ENCODE data around the gene EMC7.
"Not testable (repeated sequence)": the region's sequence is repeated elsewhere in the genome, so short reads cannot be mapped to it uniquely, and the experiment has no call there.

The EMC7 gene

GRCh38 chr15:34055868-34056595 lies 45.6 kb downstream of the EMC7 start:
- TF ChIP-seq EZH2phosphoT487 (IDR thresholded peaks at IDR 0.05; ENCODE audit: borderline replicate concordance, low read length) (no peak), CTCF (IDR thresholded peaks at IDR 0.05; ENCODE audit: low read depth, low read length, poor library complexity, severe bottlenecking) (no peak)
- Histone ChIP-seq H3K4me2 (ENCODE audit: low read length) (no peak overlapping the region), H4K20me1 (ENCODE audit: control insufficient read depth, insufficient read depth, low read depth, low read length) (no peaks in the 10 kb centered on the region), H3K36me3 (ENCODE audit: control insufficient read depth, low read length) (no peaks in the 10 kb centered on the region), H3K9me2 (replicated peaks; ENCODE audit: control insufficient read depth, low read length) (no peaks in the 10 kb centered on the region), H3K4me3 (ENCODE audit: low read length) (no peak overlapping the region), H3K9me3 (ENCODE audit: control insufficient read depth, insufficient read depth, low read length) (no peaks in the 10 kb centered on the region), H3F3A (ENCODE audit: control insufficient read depth, insufficient read depth) (no peaks in the 10 kb centered on the region), H3K79me2 (ENCODE audit: control insufficient read depth, low read length) (no peaks in the 10 kb centered on the region), H3K4me1 (ENCODE audit: control insufficient read depth, low read length) (no peaks in the 10 kb centered on the region), H3K27me3 (ENCODE audit: control insufficient read depth, low read length) (no peaks in the 10 kb centered on the region), H3K27ac (ENCODE audit: low read depth, low read length) (no peak overlapping the region)

GRCh38 chr15:34054081-34054707 lies 47.5 kb downstream of the EMC7 start:
- Histone ChIP-seq H3K36me3 (ENCODE audit: control insufficient read depth, low read length) (no peaks in the 10 kb centered on the region), H3K4me3 (ENCODE audit: low read length) (no peak overlapping the region), H3K9me3 (ENCODE audit: control insufficient read depth, insufficient read depth, low read length) (no peaks in the 10 kb centered on the region; the same call in 1 of the 2 replicates), H4K20me1 (ENCODE audit: control insufficient read depth, insufficient read depth, low read depth, low read length) (no peaks in the 10 kb centered on the region), H3K4me1 (ENCODE audit: control insufficient read depth, low read length) (no peaks in the 10 kb centered on the region), H3K27me3 (ENCODE audit: control insufficient read depth, low read length) (peaks cover 2% of the 10 kb centered on the region; the same call in 1 of the 2 replicates), H3K9me2 (replicated peaks; ENCODE audit: control insufficient read depth, low read length) (no peaks in the 10 kb centered on the region), H3F3A (ENCODE audit: control insufficient read depth, insufficient read depth) (no peaks in the 10 kb centered on the region), H3K4me2 (ENCODE audit: low read length) (no peak overlapping the region), H3K79me2 (ENCODE audit: control insufficient read depth, low read length) (no peaks in the 10 kb centered on the region), H3K27ac (ENCODE audit: low read depth, low read length) (no peak overlapping the region)
- TF ChIP-seq EZH2phosphoT487 (IDR thresholded peaks at IDR 0.05; ENCODE audit: borderline replicate concordance, low read length), result no peak
- TF ChIP-seq CTCF (IDR thresholded peaks at IDR 0.05; ENCODE audit: low read depth, low read length, poor library complexity, severe bottlenecking), result no peak

- not testable (repeated sequence) for H3K9me3 ChIP-seq (ENCODE audit: control insufficient read depth, insufficient read depth, low read length); H3K36me3 ChIP-seq (ENCODE audit: control insufficient read depth, low read length); H3K9me2 ChIP-seq (replicated peaks; ENCODE audit: control insufficient read depth, low read length); H3K4me1 ChIP-seq (ENCODE audit: control insufficient read depth, low read length); H3K79me2 ChIP-seq (ENCODE audit: control insufficient read depth, low read length); H3K27ac ChIP-seq (ENCODE audit: low read depth, low read length); H3F3A ChIP-seq (ENCODE audit: control insufficient read depth, insufficient read depth); H3K4me3 ChIP-seq (ENCODE audit: low read length); H3K4me2 ChIP-seq (ENCODE audit: low read length); H4K20me1 ChIP-seq (ENCODE audit: control insufficient read depth, insufficient read depth, low read depth, low read length); H3K27me3 ChIP-seq (ENCODE audit: control insufficient read depth, low read length)
Observed at GRCh38 chr15:34050385-34050784, 51.3 kb downstream of the EMC7 start.

GRCh38 chr15:34049112-34049511 lies 52.5 kb downstream of the EMC7 start:
- Histone ChIP-seq H3K27ac (ENCODE audit: low read depth, low read length) (no peak overlapping the region), H3K4me2 (ENCODE audit: low read length) (no peak overlapping the region)
- TF ChIP-seq CTCF (IDR thresholded peaks at IDR 0.05; ENCODE audit: low read depth, low read length, poor library complexity, severe bottlenecking), result no peak
- no peak for TF ChIP-seq EZH2phosphoT487 (IDR thresholded peaks at IDR 0.05; ENCODE audit: borderline replicate concordance, low read length)

More at GRCh38 chr15:34049112-34049511, 52.5 kb downstream of the EMC7 start:
- Histone ChIP-seq H3K4me1 (ENCODE audit: control insufficient read depth, low read length) (no peaks in the 10 kb centered on the region), H3K79me2 (ENCODE audit: control insufficient read depth, low read length) (no peaks in the 10 kb centered on the region), H3F3A (ENCODE audit: control insufficient read depth, insufficient read depth) (no peaks in the 10 kb centered on the region), H3K9me3 (ENCODE audit: control insufficient read depth, insufficient read depth, low read length) (no peaks in the 10 kb centered on the region; the same call in 1 of the 2 replicates), H3K27me3 (ENCODE audit: control insufficient read depth, low read length) (peaks cover 2% of the 10 kb centered on the region; the same call in 1 of the 2 replicates), H3K9me2 (replicated peaks; ENCODE audit: control insufficient read depth, low read length) (no peaks in the 10 kb centered on the region), H4K20me1 (ENCODE audit: control insufficient read depth, insufficient read depth, low read depth, low read length) (no peaks in the 10 kb centered on the region), H3K36me3 (ENCODE audit: control insufficient read depth, low read length) (no peaks in the 10 kb centered on the region), H3K4me3 (ENCODE audit: low read length) (no peak overlapping the region)

Measured in DOHH2 (cell line).